ENCODE results near the gene PKP2. TPM values are rescaled to one million over a fixed set of nuclear protein-coding genes. Genes with fewer than 3 reads are reported as not detected.

Gene PKP2
- total RNA-seq, 1 donor from 2014 or later = 3.0 TPM

DNA sequence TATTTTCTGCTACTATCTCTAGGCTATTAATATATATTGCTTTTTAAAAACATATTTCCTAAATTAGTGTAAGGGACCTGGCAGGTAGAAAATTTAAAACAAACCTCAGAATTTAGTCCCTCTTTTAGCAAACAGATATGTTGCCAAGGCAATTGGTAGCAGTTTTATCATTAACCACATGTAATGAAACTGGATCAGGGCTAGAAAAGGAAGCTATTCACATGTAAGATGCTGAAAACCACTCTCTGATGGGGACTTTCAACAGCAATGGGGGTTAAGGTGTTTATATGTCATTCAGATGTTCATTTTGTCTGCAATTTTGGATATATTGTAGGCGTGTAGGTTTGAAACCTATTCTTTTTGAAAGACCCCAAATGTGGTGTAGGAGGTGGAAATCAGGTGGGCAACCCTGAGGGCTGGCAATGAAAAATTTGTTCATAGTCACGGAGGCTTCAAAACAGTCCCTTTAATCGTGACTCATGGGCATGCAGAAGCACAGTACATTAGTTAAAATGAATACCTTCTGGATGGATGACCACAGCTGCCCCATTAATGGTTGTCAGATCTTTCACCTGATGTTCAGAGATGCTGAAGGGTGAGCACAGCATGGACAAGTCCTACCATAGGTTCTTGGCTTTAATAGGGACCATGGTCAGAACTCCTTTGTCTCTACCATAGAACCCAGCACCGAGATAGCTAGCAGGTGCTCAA is 5.9 kb upstream of the PKP2 start:
- intact Hi-C loops (cut with DNase I) = no loop called here
- no peak overlapping the region for H3K27ac ChIP-seq
- H3K9me3 ChIP-seq = no peaks in the 10 kb centered on the region
- H3K4me3 ChIP-seq = no peak overlapping the region
- TF ChIP-seq, protein P1, sequence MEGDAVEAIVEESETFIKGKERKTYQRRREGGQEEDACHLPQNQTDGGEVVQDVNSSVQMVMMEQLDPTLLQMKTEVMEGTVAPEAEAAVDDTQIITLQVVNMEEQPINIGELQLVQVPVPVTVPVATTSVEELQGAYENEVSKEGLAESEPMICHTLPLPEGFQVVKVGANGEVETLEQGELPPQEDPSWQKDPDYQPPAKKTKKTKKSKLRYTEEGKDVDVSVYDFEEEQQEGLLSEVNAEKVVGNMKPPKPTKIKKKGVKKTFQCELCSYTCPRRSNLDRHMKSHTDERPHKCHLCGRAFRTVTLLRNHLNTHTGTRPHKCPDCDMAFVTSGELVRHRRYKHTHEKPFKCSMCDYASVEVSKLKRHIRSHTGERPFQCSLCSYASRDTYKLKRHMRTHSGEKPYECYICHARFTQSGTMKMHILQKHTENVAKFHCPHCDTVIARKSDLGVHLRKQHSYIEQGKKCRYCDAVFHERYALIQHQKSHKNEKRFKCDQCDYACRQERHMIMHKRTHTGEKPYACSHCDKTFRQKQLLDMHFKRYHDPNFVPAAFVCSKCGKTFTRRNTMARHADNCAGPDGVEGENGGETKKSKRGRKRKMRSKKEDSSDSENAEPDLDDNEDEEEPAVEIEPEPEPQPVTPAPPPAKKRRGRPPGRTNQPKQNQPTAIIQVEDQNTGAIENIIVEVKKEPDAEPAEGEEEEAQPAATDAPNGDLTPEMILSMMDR (IDR thresholded peaks at IDR 0.05) = no peak
- DNase-seq (no peak), ATAC-seq (no peak)
- no peaks in the 10 kb centered on the region for H3K36me3 ChIP-seq
- H3K27me3 ChIP-seq (ENCODE audit: low read depth) = peaks cover 7% of the 10 kb centered on the region
- H3K4me1 ChIP-seq = peaks cover 5% of the 10 kb centered on the region

GRCh38 chr12:32901553-32901952 is 5.0 kb upstream of the PKP2 start:
- peaks cover 11% of the 10 kb centered on the region for H3K4me1 ChIP-seq
- peaks cover 7% of the 10 kb centered on the region for H3K27me3 ChIP-seq (ENCODE audit: low read depth)
- ATAC-seq (no peak), DNase-seq (no peak)
- intact Hi-C loops (cut with DNase I) = no loop called here
- no peaks in the 10 kb centered on the region for H3K36me3 ChIP-seq
- H3K4me3 ChIP-seq = no peak overlapping the region
- H3K9me3 ChIP-seq = no peaks in the 10 kb centered on the region
- no peak overlapping the region for H3K27ac ChIP-seq
- TF ChIP-seq, protein P1 (IDR thresholded peaks at IDR 0.05) = no peak

- no peak overlapping the region for H3K27ac ChIP-seq
- TF ChIP-seq, protein P1 (IDR thresholded peaks at IDR 0.05) = no peak
- ATAC-seq (peak; percentile 40 to 63), DNase-seq (no peak)
- H3K4me3 ChIP-seq = no peak overlapping the region
- no peaks in the 10 kb centered on the region for H3K9me3 ChIP-seq
- no peaks in the 10 kb centered on the region for H3K36me3 ChIP-seq
- intact Hi-C loops (cut with DNase I) = no loop called here
- peaks cover 39% of the 10 kb centered on the region for H3K27me3 ChIP-seq (ENCODE audit: low read depth)
- H3K4me1 ChIP-seq = peaks cover 43% of the 10 kb centered on the region
Observed at GRCh38 chr12:32897687-32898573, 1.4 kb upstream of the PKP2 start.

GRCh38 chr12:32897281-32897610 is 669 bp upstream of the PKP2 start:
- H3K36me3 ChIP-seq = no peaks in the 10 kb centered on the region
- ATAC-seq = peak; percentile 41 to 48
- TF ChIP-seq, protein P1 (IDR thresholded peaks at IDR 0.05) = no peak
- intact Hi-C loops (cut with DNase I) = no loop called here
- peak overlapping the region; percentile 63 for H3K4me3 ChIP-seq
- peak overlapping the region; percentile 49 for H3K27ac ChIP-seq
- peaks cover 39% of the 10 kb centered on the region for H3K27me3 ChIP-seq (ENCODE audit: low read depth)
- DNase-seq = no peak
- peaks cover 45% of the 10 kb centered on the region for H3K4me1 ChIP-seq
- H3K9me3 ChIP-seq = no peaks in the 10 kb centered on the region

GRCh38 chr12:32895688-32896431 is 717 bp downstream of the PKP2 start:
- Histone ChIP-seq H3K27ac (no peak overlapping the region), H3K9me3 (no peaks in the 10 kb centered on the region), H3K4me3 (peak overlapping the region; percentile 63), H3K4me1 (peaks cover 45% of the 10 kb centered on the region), H3K36me3 (no peaks in the 10 kb centered on the region), H3K27me3 (ENCODE audit: low read depth) (peaks cover 32% of the 10 kb centered on the region)
- intact Hi-C loops (cut with DNase I) = no loop called here
- TF ChIP-seq, protein P1 (IDR thresholded peaks at IDR 0.05) = no peak
- ATAC-seq (no peak), DNase-seq (no peak)

All from lower lobe of right lung (tissue), 2 donors.